Suprapubic skin (tissue), 4 donors: Measurements from ENCODE around the gene CD72. TPM values are rescaled to one million over a fixed set of nuclear protein-coding genes. Genes with fewer than 3 reads are reported as not detected.

Source experiments
- DNase-seq, 2 donors: peaks; one replicate each; pipeline ENCODE4 v3.0.0-alpha.2; 2019; ENCODE audit warnings: low spot score in 2 of 2
- H3K27ac ChIP-seq: fragments of 200-600 bp; sonication (generic); one replicate; pipeline ENCODE4 v1.5.1; 2019
- H3K27me3 ChIP-seq: fragments of 200-600 bp; sonication (generic); one replicate; pipeline ENCODE4 v1.5.1; 2019
- H3K36me3 ChIP-seq: fragments of 200-600 bp; sonication (generic); one replicate; pipeline ENCODE4 v1.5.1; 2019
- H3K4me1 ChIP-seq: fragments of 200-600 bp; sonication (generic); one replicate; pipeline ENCODE4 v1.5.1; 2019
- H3K4me3 ChIP-seq: fragments of 200-600 bp; sonication (generic); one replicate; pipeline ENCODE4 v1.5.1; 2019; ENCODE audit warnings: mild to moderate bottlenecking
- H3K9me3 ChIP-seq: fragments of 200-600 bp; sonication (generic); one replicate; pipeline ENCODE4 v1.5.1; 2019
- CTCF ChIP-seq, 2 donors: fragments of 200-600 bp in 1 of 2; fragments of 450-650 bp in 1 of 2; sonication (generic) in 1 of 2; IDR thresholded peaks; one replicate each; pipeline ENCODE4 v1.5.1; 2016 to 2019; ENCODE audit warnings: antibody characterized with exemption in 2 of 2, mild to moderate bottlenecking in 1 of 2, moderate library complexity in 1 of 2
- EP300 ChIP-seq: sonication (generic); formaldehyde crosslinking; IDR thresholded peaks from one replicate; pipeline ENCODE4 v1.6.1; 2017; ENCODE audit warnings: antibody characterized with exemption
- POLR2A ChIP-seq, 2 donors: fragments of 450-650 bp; IDR thresholded peaks; one replicate each; pipeline ENCODE4 v1.6.1; 2017; ENCODE audit warnings: antibody characterized with exemption in 2 of 2, mild to moderate bottlenecking in 2 of 2, moderate library complexity in 2 of 2
- POLR2AphosphoS5 ChIP-seq, 3 donors: sonication (generic); formaldehyde crosslinking; IDR thresholded peaks; one replicate each; pipeline ENCODE4 v1.6.1; 2017; ENCODE audit warnings: antibody characterized with exemption in 3 of 3
- WGBS: methylation state at CpG from one replicate; pipeline ENCODE4 v1.1.5; 2018; 5-methylcytosine and 5-hydroxymethylcytosine counted together
- total RNA-seq, 4 donors: library from RNA; depleted of rRNA; stranded (reverse); fragments of >200 nt; gene quantifications; one replicate each; pipeline ENCODE4 v1.1.0, GENCODE V29; 2016

The CD72 gene
- total RNA-seq, 4 donors from 2014 or later = 1.9 to 16.7 (median 4.9) TPM

GRCh38 chr9:35652829-35653209 is 34.6 kb upstream of the CD72 start:
- no peaks in the 10 kb centered on the region for H3K36me3 ChIP-seq
- H3K9me3 ChIP-seq = no peaks in the 10 kb centered on the region
- no peaks in the 10 kb centered on the region for H3K27me3 ChIP-seq
- WGBS = 88% methylated on average over 8 of the region's 8 CpGs
- no peak overlapping the region for H3K27ac ChIP-seq
- DNase-seq = peak in 1 of 2 donors; percentile 41
- TF ChIP-seq EP300 (no peak), CTCF (IDR thresholded peaks at IDR 0.05) (no peak), POLR2A (IDR thresholded peaks at IDR 0.05) (no peak), POLR2AphosphoS5 (IDR thresholded peaks at IDR 0.05) (no peak)
- peaks cover 28% of the 10 kb centered on the region for H3K4me1 ChIP-seq
- no peak overlapping the region for H3K4me3 ChIP-seq

GRCh38 chr9:35651956-35652828 is 34.0 kb upstream of the CD72 start:
- Histone ChIP-seq H3K27me3 (no peaks in the 10 kb centered on the region), H3K9me3 (no peaks in the 10 kb centered on the region), H3K4me1 (peaks cover 28% of the 10 kb centered on the region), H3K4me3 (no peak overlapping the region), H3K27ac (no peak overlapping the region), H3K36me3 (no peaks in the 10 kb centered on the region)
- peak in 1 of 2 donors; percentile 10 for DNase-seq
- TF ChIP-seq EP300 = no peak
- no peak for TF ChIP-seq POLR2AphosphoS5 (IDR thresholded peaks at IDR 0.05)
- TF ChIP-seq POLR2A (IDR thresholded peaks at IDR 0.05) = no peak
- TF ChIP-seq CTCF (IDR thresholded peaks at IDR 0.05) = no peak
- WGBS = 69% methylated on average over 7 of the region's 7 CpGs

- no peak within 1 kb of the TSS for H3K27ac ChIP-seq
- no peaks in the 10 kb centered on the region for H3K27me3 ChIP-seq
- peak in 1 of 2 donors; percentile 59 for DNase-seq
- H3K36me3 ChIP-seq = no peaks in the 10 kb centered on the region
- peak within 1 kb of the TSS; percentile 9 for H3K4me3 ChIP-seq
- WGBS = 75% methylated on average over 11 of the region's 22 CpGs
- TF ChIP-seq POLR2A (IDR thresholded peaks at IDR 0.05) (no peak), EP300 (no peak)
- H3K9me3 ChIP-seq = no peaks in the 10 kb centered on the region
- peaks cover 34% of the 10 kb centered on the region for H3K4me1 ChIP-seq
Measured at GRCh38 chr9:35650341-35651158, 32.3 kb upstream of the CD72 start, which contains the start of gene SIT1. Gene SIT1, minus strand, starts transcription at chr9:35650931. Its CDS starts 78 bp downstream, at chr9:35650853.

GRCh38 chr9:35649431-35650340 is 31.5 kb upstream of the CD72 start:
- 50% methylated on average over 12 of the region's 26 CpGs for WGBS
- DNase-seq = peak in 1 of 2 donors; percentile 70
- Histone ChIP-seq H3K4me3 (peak overlapping the region; percentile 9), H3K9me3 (no peaks in the 10 kb centered on the region), H3K27ac (no peak overlapping the region), H3K36me3 (no peaks in the 10 kb centered on the region), H3K4me1 (peaks cover 43% of the 10 kb centered on the region), H3K27me3 (no peaks in the 10 kb centered on the region)
- TF ChIP-seq POLR2AphosphoS5 (IDR thresholded peaks at IDR 0.05) (no peak), POLR2A (IDR thresholded peaks at IDR 0.05) (no peak), CTCF (IDR thresholded peaks at IDR 0.05) (no peak), EP300 (no peak)

GRCh38 chr9:35646533-35647265 is 28.5 kb upstream of the CD72 start:
- peak; percentile 95 to 96 for DNase-seq
- TF ChIP-seq EP300 (no peak), POLR2AphosphoS5 (IDR thresholded peaks at IDR 0.05) (peak; percentile 37 to 79 (median 66)), CTCF (IDR thresholded peaks at IDR 0.05) (peak; percentile 89 to 97), POLR2A (IDR thresholded peaks at IDR 0.05) (peak; percentile 33 to 94)
- H3K36me3 ChIP-seq = no peaks in the 10 kb centered on the region
- H3K9me3 ChIP-seq = no peaks in the 10 kb centered on the region
- no peaks in the 10 kb centered on the region for H3K27me3 ChIP-seq
- H3K27ac ChIP-seq = peak overlapping the region; percentile 90
- H3K4me1 ChIP-seq = peaks cover 40% of the 10 kb centered on the region
- 2% methylated on average over 16 of the region's 58 CpGs for WGBS
- peak overlapping the region; percentile 64 for H3K4me3 ChIP-seq
